Stimulated activated CD8-positive, alpha-beta memory T cell treated with anti-CD3 and anti-CD28 coated beads, Interleukin-7, amount 100 ng/mL, for 1 hour (primary cell): ENCODE data around the gene CGNL1.

Experiments
- DNase-seq, 2 donors: peaks; one replicate each; pipeline ENCODE4 v3.0.0-alpha.2; 2020; ENCODE audit warnings: low read depth in 2 of 2

CGNL1 gene

GRCh38 chr15:57525581-57525980, 149.3 kb downstream of the CGNL1 start:
- no peak for DNase-seq

- DNase-seq = no peak
Measured at GRCh38 chr15:57526076-57526475, 149.8 kb downstream of the CGNL1 start.

GRCh38 chr15:57526615-57527014, 150.3 kb downstream of the CGNL1 start:
- DNase-seq = no peak

GRCh38 chr15:57527382-57528091, 151.2 kb downstream of the CGNL1 start:
- no peak for DNase-seq

GRCh38 chr15:57528940-57529565, 152.7 kb downstream of the CGNL1 start:
- DNase-seq = no peak

GRCh38 chr15:57529748-57530147, 153.4 kb downstream of the CGNL1 start:
- no peak for DNase-seq

GRCh38 chr15:57532731-57533447, 156.6 kb downstream of the CGNL1 start:
- no peak for DNase-seq

- DNase-seq = no peak
Measured at GRCh38 chr15:57533448-57533799, 157.1 kb downstream of the CGNL1 start.

- DNase-seq = no peak
Measured at GRCh38 chr15:57534281-57534680, 158.0 kb downstream of the CGNL1 start.

- DNase-seq = no peak
Measured at GRCh38 chr15:57537072-57537471, 160.8 kb downstream of the CGNL1 start.

GRCh38 chr15:57537488-57538264, 161.4 kb downstream of the CGNL1 start:
- DNase-seq = no peak

GRCh38 chr15:57538265-57538529, 161.9 kb downstream of the CGNL1 start:
- DNase-seq = no peak

- no peak for DNase-seq
Measured at GRCh38 chr15:57538821-57539220, 162.5 kb downstream of the CGNL1 start.

- no peak for DNase-seq
Measured at GRCh38 chr15:57540211-57540610, 163.9 kb downstream of the CGNL1 start.

GRCh38 chr15:57540736-57541135, 164.4 kb downstream of the CGNL1 start:
- DNase-seq = no peak

GRCh38 chr15:57541271-57541670, 165.0 kb downstream of the CGNL1 start:
- DNase-seq = no peak

GRCh38 chr15:57541805-57542504, 165.7 kb downstream of the CGNL1 start:
- DNase-seq = no peak

GRCh38 chr15:57542505-57542817, 166.2 kb downstream of the CGNL1 start:
- DNase-seq = no peak

- DNase-seq = no peak
Measured at GRCh38 chr15:57544848-57545480, 168.7 kb downstream of the CGNL1 start.

- DNase-seq = no peak
Measured at GRCh38 chr15:57545995-57546394, 169.7 kb downstream of the CGNL1 start.

GRCh38 chr15:57547243-57547755, 171.0 kb downstream of the CGNL1 start:
- no peak for DNase-seq
